HG02938 (cell line): ENCODE data around the gene TNNC1.

Experiments
- ATAC-seq: cut with Tn5 transposase; IDR thresholded peaks from one replicate; pipeline ENCODE4 v1.9.1; 2021; ENCODE audit warnings: mild to moderate bottlenecking, moderate library complexity; ENCODE audit not compliant: unreplicated experiment

The TNNC1 gene

GRCh38 chr3:52458770-52459545, 5.1 kb upstream of the TNNC1 start:
- no peak for ATAC-seq

GRCh38 chr3:52458031-52458760, 4.4 kb upstream of the TNNC1 start:
- ATAC-seq: no peak

GRCh38 chr3:52456800-52457183, 3.0 kb upstream of the TNNC1 start:
- no peak for ATAC-seq

GRCh38 chr3:52456169-52456799, 2.4 kb upstream of the TNNC1 start:
- ATAC-seq: no peak

- peak; percentile 62 for ATAC-seq
Measured at GRCh38 chr3:52455283-52456168, 1.7 kb upstream of the TNNC1 start, which contains the start of gene NISCH. Gene NISCH, plus strand, starts transcription at chr3:52455604. Its CDS starts 38 bp downstream, at chr3:52455642.

- no peak for ATAC-seq
Measured at GRCh38 chr3:52454938-52455282, 1.1 kb upstream of the TNNC1 start.

- no peak for ATAC-seq
Measured at GRCh38 chr3:52454250-52454937, 553 bp upstream of the TNNC1 start.

DNA sequence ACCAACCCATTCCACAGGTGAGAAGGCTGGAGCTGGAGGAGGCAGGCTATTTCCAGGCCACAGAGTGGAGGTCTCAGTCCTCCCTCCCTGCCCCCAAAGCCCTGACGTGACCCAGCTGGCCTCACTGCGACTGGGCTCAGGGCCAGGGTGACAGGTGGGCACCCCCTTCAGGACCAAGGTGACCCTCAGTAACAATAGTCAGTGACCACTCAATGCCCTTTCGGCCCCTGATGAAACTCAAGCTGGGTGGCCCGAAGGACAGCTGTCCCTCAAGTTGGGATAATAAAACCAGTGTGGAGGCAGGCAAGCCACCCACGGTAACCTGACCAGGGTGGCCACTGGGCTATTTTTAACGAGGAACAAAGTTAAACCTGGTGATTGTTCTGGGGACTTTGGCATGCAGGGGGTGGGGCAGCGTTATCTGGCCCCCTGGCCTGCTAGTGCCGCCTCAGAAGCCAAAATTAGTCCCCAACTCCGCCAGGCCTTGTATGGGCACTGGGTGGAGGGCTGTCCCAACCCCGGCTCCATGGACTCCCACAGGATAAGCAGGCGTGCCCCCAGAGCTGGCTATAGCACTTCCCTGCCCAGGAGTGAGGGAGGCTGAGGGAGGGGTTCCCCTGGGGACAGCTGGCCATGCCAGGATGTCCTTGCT, 1.1 kb downstream of the TNNC1 start:
- no peak for ATAC-seq

DNA sequence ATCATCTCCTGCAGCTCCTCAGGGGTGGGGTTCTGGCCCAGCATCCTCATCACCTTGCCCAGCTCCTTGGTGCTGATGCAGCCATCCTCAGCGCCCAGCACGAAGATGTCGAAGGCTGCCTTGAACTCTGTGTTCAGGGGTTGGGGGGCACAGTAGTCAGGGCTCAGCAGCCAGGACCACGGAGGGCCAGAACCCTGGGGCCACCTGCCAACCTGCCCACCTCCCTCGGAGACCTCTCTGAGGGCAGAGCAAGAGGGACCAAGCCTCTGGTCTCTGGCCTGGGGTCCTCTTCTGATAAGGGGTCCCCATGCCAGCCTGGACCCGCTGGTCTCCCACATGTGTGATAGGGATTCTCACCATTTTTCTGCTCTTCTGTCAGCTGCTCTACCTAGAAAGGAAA, 1.7 kb downstream of the TNNC1 start:
- no peak for ATAC-seq

DNA sequence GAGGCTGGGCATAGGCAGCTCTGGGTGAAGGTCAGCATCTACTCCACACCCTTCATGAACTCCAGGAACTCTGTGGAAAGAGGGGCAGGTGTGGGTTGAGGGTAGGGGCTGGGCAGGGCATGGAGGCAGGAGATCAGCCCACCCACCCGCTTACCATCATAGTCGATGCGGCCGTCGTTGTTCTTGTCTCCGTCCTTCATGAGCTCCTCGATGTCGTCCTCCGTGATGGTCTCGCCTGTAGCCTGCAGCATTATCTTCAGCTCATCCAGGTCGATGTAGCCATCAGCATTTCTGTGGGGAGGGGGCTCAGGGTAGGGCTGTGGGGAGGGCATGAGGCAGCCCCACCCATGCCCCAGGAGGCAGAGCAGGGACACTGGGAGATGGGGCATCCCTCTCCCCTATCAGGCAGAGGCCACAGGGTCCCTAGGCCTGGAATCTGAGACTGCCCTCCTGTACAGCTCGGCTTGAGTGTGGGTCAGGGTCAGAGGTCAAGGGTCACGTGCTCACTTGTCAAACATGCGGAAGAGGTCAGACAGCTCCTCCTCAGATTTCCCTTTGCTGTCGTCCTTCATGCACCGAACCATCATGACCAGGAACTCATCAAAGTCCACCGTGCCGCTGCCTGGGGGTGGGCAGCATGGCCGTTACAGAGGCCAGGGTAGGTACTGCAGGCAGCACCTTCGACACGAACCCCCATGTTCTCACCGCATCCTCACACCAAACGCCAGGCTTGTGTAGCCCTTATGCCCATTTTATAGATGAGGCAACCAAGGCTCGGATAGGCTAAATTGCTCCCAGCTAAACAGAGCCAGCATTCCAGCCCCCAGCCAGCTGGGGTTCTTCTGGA, 2.4 kb downstream of the TNNC1 start:
- ATAC-seq: no peak

DNA sequence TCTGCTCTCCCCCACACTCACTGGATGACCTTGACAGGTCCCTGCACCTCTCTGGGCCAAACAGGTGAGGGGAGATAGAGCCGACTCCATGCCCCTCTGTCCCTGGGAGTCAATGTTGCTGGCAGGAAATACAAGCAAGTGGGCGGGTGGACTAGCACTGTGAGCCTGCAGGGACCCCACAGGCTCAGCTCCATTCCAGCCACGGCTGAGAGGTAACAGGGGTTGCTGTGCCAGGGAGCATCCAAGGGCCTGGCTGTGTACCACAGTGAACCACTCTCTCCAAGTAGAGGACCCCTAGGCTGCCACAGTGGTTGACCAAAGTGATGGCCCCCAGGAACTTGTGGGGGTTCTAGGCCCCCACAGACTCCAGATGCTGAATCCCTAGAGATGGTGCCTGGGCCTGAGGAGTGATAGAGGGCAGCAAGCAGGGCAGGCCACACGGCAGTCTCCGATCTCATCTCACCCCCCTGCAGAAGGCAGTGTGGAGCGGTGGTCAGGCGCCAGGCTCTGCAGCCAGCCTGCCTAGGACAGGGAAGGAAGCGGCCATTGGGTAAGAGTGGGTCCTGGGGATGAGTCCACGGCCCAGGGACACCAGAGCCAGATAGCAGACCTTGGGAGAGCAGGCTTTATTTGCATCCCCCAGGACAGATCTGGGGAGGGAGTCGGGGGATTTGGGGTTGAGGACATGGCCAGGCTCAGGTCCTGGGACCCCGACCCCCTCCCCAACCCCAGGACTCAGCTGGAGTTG, 3.2 kb downstream of the TNNC1 start:
- ATAC-seq: no peak

DNA sequence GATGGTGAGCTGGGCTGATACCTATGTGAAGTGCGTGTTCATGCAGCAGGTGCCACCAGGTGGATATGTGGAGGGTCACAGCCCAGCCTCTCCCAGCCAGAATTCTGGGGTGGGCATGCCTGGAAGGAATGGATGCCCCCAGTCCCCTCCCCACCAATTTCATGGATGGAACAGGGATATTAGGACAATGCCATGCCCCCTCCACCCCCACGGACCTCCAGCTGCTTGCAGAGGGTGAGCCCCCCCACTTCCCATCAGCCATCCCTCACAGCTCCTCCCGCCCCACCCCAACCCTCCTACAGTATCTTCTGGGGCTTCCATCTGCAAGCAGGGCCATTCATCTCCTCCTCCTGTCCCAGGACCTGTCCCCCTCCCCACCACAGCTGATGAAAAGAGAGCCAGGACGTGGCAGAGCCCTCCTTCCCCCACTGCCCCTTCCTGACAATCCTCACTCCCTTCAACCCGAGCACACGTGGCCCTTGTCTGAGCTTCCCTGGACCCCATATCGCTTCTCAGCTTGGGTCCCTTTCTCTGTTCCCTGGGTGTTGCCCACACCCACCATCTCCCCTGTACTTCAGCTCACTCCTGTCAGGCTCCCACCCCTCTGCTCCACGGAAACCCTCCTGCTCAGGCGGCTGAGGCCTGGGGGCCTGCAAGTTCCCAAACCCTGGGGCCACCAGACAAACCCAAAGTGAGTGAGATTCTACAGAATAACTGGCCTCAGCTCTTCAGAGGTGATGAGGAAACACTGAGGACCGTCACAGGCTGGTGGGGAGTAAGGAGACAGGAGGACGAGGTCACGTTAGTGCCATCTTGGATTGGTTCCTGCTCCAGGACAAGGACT, 6.1 kb downstream of the TNNC1 start:
- no peak for ATAC-seq

DNA sequence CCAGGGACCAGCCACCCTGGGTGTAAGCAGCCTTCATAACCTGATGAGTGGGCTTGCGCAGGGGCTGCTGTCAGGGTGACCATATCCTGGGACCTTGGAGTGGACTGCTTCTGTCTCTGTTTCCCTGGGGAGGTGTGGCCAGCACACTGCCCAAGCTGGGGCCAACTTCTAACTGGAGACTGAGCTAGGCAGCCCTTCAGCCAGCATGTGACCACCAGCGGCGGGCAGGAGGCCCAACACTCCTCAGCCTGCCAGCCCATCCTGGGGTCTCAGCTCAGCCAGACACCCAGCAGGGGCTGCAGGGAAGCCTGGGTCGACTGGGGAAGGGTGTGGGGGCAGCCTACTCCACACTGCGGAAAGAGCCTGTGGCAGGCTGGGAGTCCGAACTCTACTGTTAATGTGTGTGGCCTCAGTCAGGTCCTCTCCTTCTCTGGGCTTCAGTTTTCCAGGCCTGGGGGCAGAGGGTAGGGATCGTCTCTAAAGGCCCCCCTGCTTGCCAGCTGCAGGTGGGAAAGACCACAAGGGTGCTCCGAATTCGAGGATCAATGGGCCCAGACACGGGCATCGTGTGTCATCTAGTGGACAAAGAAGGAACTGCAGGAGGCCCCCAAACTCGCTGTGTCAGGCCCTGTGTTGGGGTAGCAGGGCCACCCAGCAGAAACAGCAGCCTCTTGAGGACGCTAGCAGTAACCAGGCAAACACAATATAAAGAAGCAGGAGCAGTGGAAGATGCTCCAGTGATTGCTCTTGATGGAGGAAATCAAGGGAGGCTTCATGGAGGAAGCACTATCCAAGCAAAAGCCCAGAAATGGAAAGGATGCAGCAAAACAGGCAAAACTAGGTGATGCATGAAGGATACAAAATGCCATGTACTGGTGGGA, 7.0 kb downstream of the TNNC1 start:
- no peak for ATAC-seq

DNA sequence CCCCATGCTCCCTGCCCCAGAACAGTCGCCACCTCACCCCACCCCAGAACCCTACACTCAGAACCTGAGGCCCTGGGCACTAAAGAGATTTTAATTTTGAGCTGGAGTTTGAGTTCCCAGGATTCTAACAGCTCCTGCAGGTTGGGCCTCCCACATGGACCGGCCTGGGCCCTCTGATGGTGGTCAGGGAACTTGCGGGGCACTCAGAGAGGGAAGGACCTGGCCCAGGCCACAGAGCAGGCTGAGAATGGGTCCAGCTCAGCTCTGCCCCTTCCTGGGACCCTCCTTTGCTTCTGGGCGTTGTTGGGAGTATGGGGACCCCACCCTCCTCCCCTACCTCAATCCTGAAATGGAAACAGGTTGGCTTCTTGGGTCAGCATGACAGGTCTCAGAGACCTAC, 7.8 kb downstream of the TNNC1 start:
- no peak for ATAC-seq

- ATAC-seq: peak; percentile 70
Measured at GRCh38 chr3:52444860-52445793, 8.7 kb downstream of the TNNC1 start, which contains the start of gene SEMA3G. Gene SEMA3G, minus strand, starts transcription at chr3:52445103. Its CDS starts 76 bp downstream, at chr3:52445027.
